ENCODE measurements around the gene TBCC. TPM values are rescaled to one million over a fixed set of nuclear protein-coding genes. Genes with fewer than 3 reads are reported as not detected.
A peak's percentile ranks its signal among the peaks of the same experiment; 100 is the strongest.
"Not testable (repeated sequence)": the region's sequence is repeated elsewhere in the genome, so short reads cannot be mapped to it uniquely, and the experiment has no call there.

The TBCC gene
- total RNA-seq, 2 experiments from 2014 or later = 48.6 to 50.4 TPM

DNA sequence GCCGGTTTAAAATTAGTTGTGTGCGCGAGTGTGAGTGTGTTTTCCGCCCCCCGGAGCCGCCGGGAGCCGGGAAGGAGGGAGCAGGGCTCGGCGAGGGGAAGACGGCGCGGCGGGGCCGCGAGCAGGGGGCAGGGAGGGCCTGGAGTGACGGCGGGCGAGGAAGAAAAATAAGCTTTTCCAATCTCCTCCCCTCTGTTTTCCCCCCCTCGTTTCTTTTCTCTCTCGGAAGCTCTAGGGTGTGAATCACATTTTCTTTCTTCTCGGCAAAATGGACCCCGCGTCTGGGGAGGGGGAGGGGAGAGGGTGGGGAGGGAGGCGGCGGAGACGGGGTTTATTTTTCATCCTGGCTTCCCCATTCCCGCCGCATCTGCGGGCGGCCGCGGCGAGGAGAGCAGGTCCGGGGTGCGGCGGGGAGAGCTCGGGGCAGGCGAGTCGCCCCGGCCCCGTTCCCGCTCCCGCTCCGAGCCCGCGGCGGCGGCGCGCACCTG lies 36.8 kb upstream of the TBCC start:
- POLR2A ChIA-PET = interaction anchor here (0.5 to 22.2 kb wide), 21 partner anchors 10 to 847 kb away, joined by 3 to 450 read pairs (median 5); partner anchors contain the start of genes CNPY3, GTPBP2, PEX6 and RPL7L1
- H3K36me3 Mint-ChIP-seq = peaks cover 10% of the 10 kb centered on the region
- peak; percentile 73 for DNase-seq
- no peaks in the 10 kb centered on the region for H3K9me3 Mint-ChIP-seq
- no peaks in the 10 kb centered on the region for H3K27me3 Mint-ChIP-seq
- H3K4me1 Mint-ChIP-seq = peaks cover 34% of the 10 kb centered on the region
- peak overlapping the region; percentile 99 for H3K27ac Mint-ChIP-seq
- peak; percentile 38 for ATAC-seq (ENCODE audit: low read depth)
- H3K4me3 Mint-ChIP-seq = peak overlapping the region; percentile 95

DNA sequence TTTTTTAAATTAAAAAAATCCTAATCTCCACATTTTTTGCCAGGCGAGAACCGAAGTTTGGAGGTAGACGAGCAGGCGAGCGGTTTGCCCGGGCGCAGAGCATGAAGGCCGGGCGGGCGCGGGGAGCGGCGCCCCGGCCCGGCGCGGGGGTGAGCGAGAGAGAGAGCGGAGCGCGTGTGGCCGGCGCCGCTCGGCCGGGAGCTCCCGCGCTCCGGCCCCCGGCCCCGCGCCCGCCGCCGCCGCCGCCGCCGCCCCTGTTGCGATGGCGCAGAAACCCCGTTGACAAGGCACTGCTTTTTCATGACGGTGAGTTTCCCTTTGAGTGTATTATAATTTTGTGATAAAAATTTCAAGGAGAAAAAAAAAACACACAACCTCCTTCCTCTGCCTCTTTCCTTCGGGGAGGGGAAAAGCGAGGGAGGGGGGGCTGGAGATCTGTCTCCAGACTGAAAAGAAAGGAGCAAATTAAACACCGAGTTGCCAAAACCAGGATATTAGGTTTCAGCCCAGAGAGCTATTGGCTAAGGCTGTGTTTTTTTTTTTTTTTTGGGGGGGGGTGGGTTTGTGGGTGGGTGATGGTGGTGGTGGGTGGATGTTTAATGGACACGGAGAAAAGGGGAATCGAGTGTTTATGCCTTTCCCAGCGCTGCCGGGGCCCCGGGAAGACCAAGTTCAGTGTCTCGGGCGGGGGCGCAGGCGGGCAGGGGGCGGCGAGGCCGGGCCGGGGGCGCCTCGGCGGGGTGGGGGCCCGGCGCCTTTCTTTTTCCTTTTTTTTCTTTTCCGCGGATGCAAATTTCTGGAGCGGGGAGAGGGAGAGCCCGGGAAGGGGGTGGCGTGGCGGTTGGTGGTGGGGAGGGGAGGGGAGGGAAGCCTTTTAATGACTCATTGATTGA lies 36.1 kb upstream of the TBCC start, which contains the start of gene BICRAL:
Gene BICRAL (plus strand): TSS at position 257 of the 893 bp plus-strand sequence. CDS start 39,971 bp downstream, outside the sequence.
- peaks cover 10% of the 10 kb centered on the region for H3K36me3 Mint-ChIP-seq
- peak within 1 kb of the TSS; percentile 95 for H3K4me3 Mint-ChIP-seq

DNA sequence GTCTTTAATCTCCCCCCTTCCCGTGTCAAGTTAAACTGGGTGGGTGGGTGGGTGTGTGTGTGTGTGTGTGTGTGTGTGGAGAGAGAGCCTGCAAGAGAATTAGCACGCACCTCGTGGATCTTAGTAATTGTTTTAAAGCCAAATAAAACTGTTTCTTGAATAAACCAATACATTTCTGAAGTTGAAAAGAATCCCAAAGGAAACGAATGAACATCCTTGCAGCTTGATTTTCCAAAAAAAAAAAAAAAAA lies 35.6 kb upstream of the TBCC start:
- Mint-ChIP-seq H3K27ac (peak overlapping the region; percentile 99), H3K4me1 (peaks cover 45% of the 10 kb centered on the region), H3K4me3 (peak overlapping the region; percentile 91), H3K27me3 (no peaks in the 10 kb centered on the region), H3K9me3 (no peaks in the 10 kb centered on the region), H3K36me3 (peaks cover 10% of the 10 kb centered on the region)
- no peak for ATAC-seq (ENCODE audit: low read depth)
- POLR2A ChIA-PET = interaction anchor here (0.6 to 22.2 kb wide), 17 partner anchors 10 to 781 kb away, joined by 3 to 450 read pairs (median 5); partner anchors contain the start of gene TBCC
- DNase-seq = no peak

More for the DNA sequence above, 36.1 kb upstream of the TBCC start, which contains the start of gene BICRAL:
- Mint-ChIP-seq H3K27me3 (no peaks in the 10 kb centered on the region), H3K27ac (peak within 1 kb of the TSS; percentile 99), H3K4me1 (peaks cover 39% of the 10 kb centered on the region), H3K9me3 (no peaks in the 10 kb centered on the region)
- ATAC-seq (ENCODE audit: low read depth) = peak; percentile 24
- POLR2A ChIA-PET = interaction anchor here (0.6 to 22.2 kb wide), 27 partner anchors 10 to 847 kb away, joined by 3 to 450 read pairs (median 5); partner anchors contain the start of genes CNPY3, GTPBP2, PEX6 and RPL7L1
- DNase-seq = peak; percentile 82

DNA sequence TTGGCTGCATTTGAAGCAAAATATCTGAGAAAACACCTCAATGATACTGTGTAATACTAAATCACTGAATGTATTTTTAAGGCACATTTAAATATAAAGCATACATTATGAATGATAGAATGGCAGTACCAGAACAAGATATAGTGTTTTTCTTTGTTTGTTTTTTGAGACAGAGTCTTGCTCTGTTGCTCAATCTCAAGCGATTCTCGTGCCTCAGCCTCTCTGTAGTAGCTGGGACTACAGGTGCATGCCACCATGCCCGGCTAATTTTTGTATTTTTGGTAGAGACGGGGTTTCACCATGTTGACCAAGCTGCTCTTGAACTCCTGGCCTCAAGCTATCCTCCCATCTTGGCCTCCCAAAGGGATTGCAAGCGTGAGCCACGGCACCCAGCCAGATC lies 33.6 kb upstream of the TBCC start:
- Mint-ChIP-seq H3K4me1 (peaks cover 46% of the 10 kb centered on the region), H3K9me3 (no peaks in the 10 kb centered on the region), H3K4me3 (no peak overlapping the region), H3K27ac (peak overlapping the region; percentile 36), H3K27me3 (no peaks in the 10 kb centered on the region), H3K36me3 (peaks cover 7% of the 10 kb centered on the region)
- DNase-seq (no peak), ATAC-seq (ENCODE audit: low read depth) (no peak)
- POLR2A ChIA-PET = interaction anchor here (0.6 to 22.2 kb wide), 3 partner anchors 8 to 229 kb away, joined by 3 to 450 read pairs (median 5); partner anchors contain the start of gene TBCC

DNA sequence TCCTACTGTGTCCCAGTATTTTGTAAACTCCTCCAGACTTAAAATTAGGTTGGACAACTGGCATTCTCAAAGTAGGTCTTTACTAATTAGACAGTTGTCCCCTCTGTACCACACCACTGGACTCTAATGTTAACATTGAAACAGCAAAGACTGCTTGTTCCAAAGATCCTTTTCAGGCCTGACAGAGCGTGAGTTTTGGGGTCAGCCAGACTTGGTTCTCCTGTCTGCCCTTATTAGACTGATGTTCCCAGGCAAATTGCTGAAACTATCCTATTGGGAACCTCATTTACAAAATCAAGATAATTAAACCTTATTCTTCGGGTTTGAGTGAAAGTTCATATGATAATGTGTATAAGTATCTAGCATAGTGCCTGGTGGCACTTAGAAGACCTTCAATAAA lies 32.2 kb upstream of the TBCC start:
- POLR2A ChIA-PET = interaction anchor here (1.0 to 22.2 kb wide), 2 partner anchors 7 to 31 kb away, joined by 3 to 450 read pairs; partner anchors contain the start of gene TBCC
- no peaks in the 10 kb centered on the region for H3K36me3 Mint-ChIP-seq
- no peaks in the 10 kb centered on the region for H3K9me3 Mint-ChIP-seq
- DNase-seq = no peak
- H3K27ac Mint-ChIP-seq = no peak overlapping the region
- H3K27me3 Mint-ChIP-seq = no peaks in the 10 kb centered on the region
- no peak for ATAC-seq (ENCODE audit: low read depth)
- peaks cover 49% of the 10 kb centered on the region for H3K4me1 Mint-ChIP-seq
- H3K4me3 Mint-ChIP-seq = no peak overlapping the region

DNA sequence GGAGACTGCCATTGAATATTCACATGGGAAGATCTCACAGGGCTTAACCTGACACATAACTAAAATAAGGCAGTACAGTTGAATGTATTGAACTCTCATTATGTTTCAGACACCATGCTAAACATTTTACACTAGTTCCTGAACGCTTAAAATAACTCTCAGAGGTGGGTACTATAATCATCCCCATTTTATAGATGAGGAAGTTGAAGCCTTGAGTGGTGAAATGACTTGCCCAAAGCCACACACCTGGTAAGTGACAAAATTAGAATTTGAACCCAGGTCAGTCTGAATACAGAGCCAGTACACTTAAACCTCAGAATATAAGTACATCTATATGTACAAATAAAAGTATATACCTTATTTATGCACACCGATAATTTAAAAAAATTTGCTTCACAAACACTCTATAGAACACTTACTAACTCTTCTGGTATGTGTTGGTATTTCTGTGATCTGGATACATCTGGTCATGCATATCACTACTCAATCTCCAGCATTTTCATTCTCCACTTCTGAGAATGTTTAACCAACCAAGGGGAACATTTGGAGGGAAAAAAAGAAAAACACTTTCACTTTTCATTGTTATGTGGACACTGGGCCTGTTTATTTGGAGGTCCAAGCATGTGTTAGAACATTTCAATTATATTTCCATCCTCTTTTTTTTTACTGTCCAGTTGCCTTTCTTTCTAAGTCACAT lies 31.4 kb upstream of the TBCC start:
- H3K27ac Mint-ChIP-seq = peak overlapping the region; percentile 55
- POLR2A ChIA-PET = interaction anchor here (22.2 kb wide), 1 partner anchor 30 kb away, joined by 450 read pairs; the partner anchor contains the start of gene TBCC
- ATAC-seq (ENCODE audit: low read depth) (no peak), DNase-seq (no peak)
- H3K4me3 Mint-ChIP-seq = peak overlapping the region; percentile 57
- no peaks in the 10 kb centered on the region for H3K27me3 Mint-ChIP-seq
- peaks cover 54% of the 10 kb centered on the region for H3K4me1 Mint-ChIP-seq
- no peaks in the 10 kb centered on the region for H3K9me3 Mint-ChIP-seq
- H3K36me3 Mint-ChIP-seq = peaks cover 2% of the 10 kb centered on the region

DNA sequence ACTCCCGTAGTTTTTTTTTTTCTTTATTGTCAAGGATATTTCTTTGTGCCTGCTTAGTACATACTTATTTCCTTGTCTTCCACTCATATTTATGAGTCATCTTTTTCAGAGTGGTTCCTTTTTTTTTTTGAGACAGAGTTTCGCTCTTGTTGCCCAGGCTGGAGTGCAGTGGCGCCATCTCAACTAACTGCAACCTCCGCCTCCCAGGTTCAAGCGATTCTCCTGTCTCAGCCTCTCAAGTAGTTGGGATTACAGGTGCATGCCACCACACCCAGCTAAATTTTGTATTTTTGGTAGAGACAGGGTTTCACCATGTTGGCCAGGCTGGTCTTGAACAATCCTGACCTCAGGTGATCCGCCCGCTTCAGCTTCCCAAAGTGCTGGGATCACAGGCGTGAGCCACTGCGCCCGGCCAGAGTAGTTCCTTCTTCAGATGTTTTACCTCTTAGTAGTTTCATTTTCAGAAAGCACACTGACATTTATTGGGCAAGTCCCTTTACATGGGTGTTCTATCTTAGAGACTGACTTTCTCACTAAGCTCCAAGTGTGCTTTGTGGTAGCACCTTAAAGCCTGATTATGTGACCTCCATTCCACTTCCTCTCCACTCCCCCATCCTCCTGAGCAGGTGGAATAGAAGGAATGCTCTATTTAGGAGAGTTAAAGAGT lies 29.1 kb upstream of the TBCC start:
- H3K9me3 Mint-ChIP-seq, H3K36me3 Mint-ChIP-seq, H3K27me3 Mint-ChIP-seq: not testable (repeated sequence)
- H3K4me1 Mint-ChIP-seq = peaks cover 61% of the 10 kb centered on the region
- peak overlapping the region; percentile 92 for H3K27ac Mint-ChIP-seq
- DNase-seq = peak; percentile 48
- H3K4me3 Mint-ChIP-seq = peak overlapping the region; percentile 72
- POLR2A ChIA-PET = interaction anchor here (0.6 to 22.2 kb wide), 6 partner anchors 9 to 105 kb away, joined by 3 to 450 read pairs (median 6); partner anchors contain the start of genes BICRAL, RPL7L1 and TBCC
- ATAC-seq (ENCODE audit: low read depth) = peak; percentile 47

DNA sequence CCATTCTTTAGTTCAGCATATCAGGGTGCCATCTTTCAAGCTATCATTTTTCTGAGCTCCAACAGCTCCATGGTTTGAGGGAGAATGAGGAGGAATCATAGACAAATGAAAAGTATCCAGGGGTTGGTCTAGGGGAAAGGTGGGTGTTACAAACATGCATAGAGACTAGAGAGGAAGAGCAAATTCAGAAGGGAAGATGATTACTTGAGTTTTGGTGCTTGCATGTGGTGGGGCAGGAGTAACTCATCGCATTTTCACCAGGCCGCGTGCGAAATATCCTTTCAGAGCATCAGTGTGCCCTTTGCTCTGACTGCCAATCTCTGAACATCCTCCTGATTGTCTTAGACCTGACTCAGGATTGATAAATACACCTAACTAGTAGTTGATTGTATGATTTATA lies 28.3 kb upstream of the TBCC start:
- peaks cover 4% of the 10 kb centered on the region for H3K36me3 Mint-ChIP-seq
- no peaks in the 10 kb centered on the region for H3K9me3 Mint-ChIP-seq
- DNase-seq = no peak
- peaks cover 2% of the 10 kb centered on the region for H3K27me3 Mint-ChIP-seq
- POLR2A ChIA-PET = interaction anchor here (0.9 to 22.2 kb wide), 3 partner anchors 10 to 47 kb away, joined by 5 to 450 read pairs (median 168); partner anchors contain the start of genes BICRAL and TBCC
- peak overlapping the region; percentile 72 for H3K4me3 Mint-ChIP-seq
- no peak for ATAC-seq (ENCODE audit: low read depth)
- peaks cover 58% of the 10 kb centered on the region for H3K4me1 Mint-ChIP-seq
- H3K27ac Mint-ChIP-seq = peak overlapping the region; percentile 92

DNA sequence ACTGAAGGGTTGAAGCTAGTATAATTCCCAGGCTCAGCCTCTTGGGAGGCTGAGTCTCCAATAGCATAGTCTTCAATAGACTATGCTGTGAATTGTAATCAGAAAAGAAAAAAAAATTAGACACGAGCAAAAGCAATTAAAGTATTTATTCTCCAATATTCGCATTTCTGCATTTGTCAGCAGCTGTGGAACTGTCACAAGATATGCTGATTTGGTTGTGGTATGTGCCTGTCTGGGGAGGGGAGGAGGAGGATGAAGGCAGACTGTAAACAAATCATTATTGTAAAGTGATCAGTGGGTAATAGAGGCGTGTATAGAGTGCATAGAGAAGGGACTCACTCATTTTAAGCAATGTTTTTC lies 25.8 kb upstream of the TBCC start:
- POLR2A ChIA-PET = interaction anchor here (0.7 to 22.2 kb wide), 11 partner anchors 8 to 119 kb away, joined by 3 to 450 read pairs (median 6); partner anchors contain the start of genes BICRAL, RPL7L1 and TBCC
- H3K36me3 Mint-ChIP-seq = peaks cover 6% of the 10 kb centered on the region
- H3K9me3 Mint-ChIP-seq = no peaks in the 10 kb centered on the region
- H3K4me1 Mint-ChIP-seq = peaks cover 43% of the 10 kb centered on the region
- peak overlapping the region; percentile 83 for H3K4me3 Mint-ChIP-seq
- ATAC-seq (ENCODE audit: low read depth) (no peak), DNase-seq (no peak)
- peaks cover 2% of the 10 kb centered on the region for H3K27me3 Mint-ChIP-seq
- peak overlapping the region; percentile 100 for H3K27ac Mint-ChIP-seq

DNA sequence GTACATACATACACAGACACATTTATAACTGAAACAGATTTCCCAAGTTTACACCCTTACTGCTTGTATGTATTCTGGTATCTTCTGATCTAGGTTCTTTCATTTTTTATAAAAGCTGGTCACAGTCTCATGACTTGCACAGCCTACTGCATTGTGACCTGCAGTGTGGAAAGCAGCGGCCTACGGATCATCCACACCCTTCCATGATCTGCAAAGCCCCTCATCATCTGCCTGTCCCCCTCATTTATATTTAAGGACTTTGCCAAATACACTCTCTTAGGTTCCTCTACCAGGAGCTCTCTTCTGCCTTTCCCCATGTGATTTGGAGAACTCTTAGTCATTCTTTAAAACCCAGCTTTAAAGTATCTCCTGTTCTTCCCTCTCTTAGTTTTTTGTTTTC lies 23.9 kb upstream of the TBCC start:
- H3K27ac Mint-ChIP-seq = peak overlapping the region; percentile 11
- H3K4me1 Mint-ChIP-seq = peaks cover 33% of the 10 kb centered on the region
- H3K36me3 Mint-ChIP-seq = peaks cover 15% of the 10 kb centered on the region
- H3K4me3 Mint-ChIP-seq = no peak overlapping the region
- POLR2A ChIA-PET = interaction anchor here (0.7 to 22.2 kb wide), 7 partner anchors 7 to 761 kb away, joined by 3 to 450 read pairs (median 7); partner anchors contain the start of genes BICRAL and TBCC
- ATAC-seq (ENCODE audit: low read depth) (no peak), DNase-seq (no peak)
- no peaks in the 10 kb centered on the region for H3K9me3 Mint-ChIP-seq
- H3K27me3 Mint-ChIP-seq = peaks cover 2% of the 10 kb centered on the region

DNA sequence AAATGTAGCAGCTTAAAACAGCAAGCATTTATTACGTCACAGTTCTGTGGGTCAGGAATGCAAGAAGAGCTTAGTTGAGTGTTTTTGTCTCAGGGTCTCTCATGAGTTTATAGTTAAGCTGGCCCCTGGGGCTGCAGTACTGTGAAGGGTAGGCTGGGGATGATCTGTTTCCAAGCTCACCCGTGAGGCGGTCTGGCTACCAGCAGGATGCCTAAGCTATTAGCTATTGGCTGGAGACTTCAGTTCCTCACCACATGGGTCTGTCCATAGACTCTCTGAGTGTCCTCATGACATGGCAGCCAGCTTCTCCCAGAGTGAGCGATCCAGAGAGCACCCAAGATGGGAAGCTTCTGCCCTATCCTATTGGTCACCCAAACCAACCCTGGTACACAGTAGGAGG lies 23.1 kb upstream of the TBCC start:
- Mint-ChIP-seq H3K27ac (no peak overlapping the region), H3K27me3 (peaks cover 2% of the 10 kb centered on the region), H3K36me3 (peaks cover 15% of the 10 kb centered on the region), H3K9me3 (no peaks in the 10 kb centered on the region), H3K4me1 (peaks cover 26% of the 10 kb centered on the region), H3K4me3 (no peak overlapping the region)
- DNase-seq (no peak), ATAC-seq (ENCODE audit: low read depth) (no peak)
- POLR2A ChIA-PET = interaction anchor here (8.1 to 22.2 kb wide), 2 partner anchors 15 to 22 kb away, joined by 168 to 450 read pairs; partner anchors contain the start of genes BICRAL and TBCC

DNA sequence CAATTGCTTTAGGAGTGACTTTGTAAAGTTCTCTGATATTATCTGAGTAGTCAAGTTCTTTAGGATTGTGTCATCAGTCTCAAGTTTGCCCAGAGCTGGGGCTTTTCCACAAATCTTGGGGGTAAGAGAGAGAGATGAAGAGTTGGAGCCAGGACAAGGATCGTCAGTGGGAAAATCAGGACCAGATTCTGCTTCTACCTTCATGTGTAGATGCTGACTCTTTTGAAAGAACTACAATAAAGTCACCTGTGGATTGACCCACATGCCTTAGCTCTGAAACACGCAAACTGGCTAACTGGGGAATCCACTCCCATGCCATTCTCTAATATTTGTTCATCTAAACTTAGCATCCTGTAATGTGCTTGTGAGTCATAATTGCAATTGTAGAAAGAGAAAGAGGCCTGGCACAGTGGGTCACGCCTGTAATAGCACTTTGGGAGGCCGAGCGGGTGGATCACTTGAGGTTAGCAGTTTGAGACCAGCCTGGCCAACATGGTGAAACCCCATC lies 20.3 kb upstream of the TBCC start:
- Mint-ChIP-seq H3K4me3 (no peak overlapping the region), H3K4me1 (peaks cover 6% of the 10 kb centered on the region), H3K27me3 (peaks cover 2% of the 10 kb centered on the region), H3K36me3 (peaks cover 13% of the 10 kb centered on the region), H3K27ac (no peak overlapping the region), H3K9me3 (no peaks in the 10 kb centered on the region)
- no peak for ATAC-seq (ENCODE audit: low read depth)
- POLR2A ChIA-PET = interaction anchor here (22.2 kb wide), 1 partner anchor 19 kb away, joined by 450 read pairs; the partner anchor contains the start of gene TBCC
- DNase-seq = no peak
